ENCODE data around the gene DIPK1A.

The DIPK1A gene

GRCh38 chr1:92872719-92873118 lies 88.5 kb downstream of the DIPK1A start:
- DNase-seq: no peak

- no peak for DNase-seq
Measured at GRCh38 chr1:92870591-92870990, 90.7 kb downstream of the DIPK1A start.

- DNase-seq: no peak
Measured at GRCh38 chr1:92864131-92864530, 97.1 kb downstream of the DIPK1A start.

GRCh38 chr1:92862605-92863004 lies 98.7 kb downstream of the DIPK1A start:
- DNase-seq: no peak

GRCh38 chr1:92859400-92860039 lies 101.7 kb downstream of the DIPK1A start:
- no peak for DNase-seq

- DNase-seq: peak in 3 of 4 experiments; percentile 6 to 12 (median 10)
Measured at GRCh38 chr1:92858564-92859399, 102.5 kb downstream of the DIPK1A start.

- no peak for DNase-seq
Measured at GRCh38 chr1:92857817-92858216, 103.4 kb downstream of the DIPK1A start.

GRCh38 chr1:92855236-92855635 lies 106.0 kb downstream of the DIPK1A start:
- DNase-seq: no peak

- DNase-seq: no peak
Measured at GRCh38 chr1:92854101-92854785, 107.0 kb downstream of the DIPK1A start.

- no peak for DNase-seq
Measured at GRCh38 chr1:92853299-92853698, 108.0 kb downstream of the DIPK1A start.

- no peak for DNase-seq
Measured at GRCh38 chr1:92851729-92852128, 109.5 kb downstream of the DIPK1A start.

- DNase-seq: no peak
Measured at GRCh38 chr1:92850019-92850418, 111.2 kb downstream of the DIPK1A start.

GRCh38 chr1:92848201-92848600 lies 113.1 kb downstream of the DIPK1A start:
- no peak for DNase-seq

GRCh38 chr1:92845908-92846307 lies 115.4 kb downstream of the DIPK1A start:
- no peak for DNase-seq

GRCh38 chr1:92844439-92844838 lies 116.8 kb downstream of the DIPK1A start:
- DNase-seq: no peak

GRCh38 chr1:92843429-92844352 lies 117.6 kb downstream of the DIPK1A start:
- no peak for DNase-seq

- DNase-seq: no peak
Measured at GRCh38 chr1:92843046-92843423, 118.2 kb downstream of the DIPK1A start.

- DNase-seq: no peak
Measured at GRCh38 chr1:92842082-92843045, 118.9 kb downstream of the DIPK1A start.

- no peak for DNase-seq
Measured at GRCh38 chr1:92840600-92840999, 120.7 kb downstream of the DIPK1A start.

- no peak for DNase-seq
Measured at GRCh38 chr1:92839442-92839841, 121.8 kb downstream of the DIPK1A start.

- no peak for DNase-seq
Measured at GRCh38 chr1:92838519-92838918, 122.7 kb downstream of the DIPK1A start.

- DNase-seq: no peak
Measured at GRCh38 chr1:92837062-92837461, 124.2 kb downstream of the DIPK1A start.
